Measurements from ENCODE around the gene WDR45B.

- TF ChIP-seq POLR2A (IDR thresholded peaks at IDR 0.05) (no peak), CTCF (IDR thresholded peaks at IDR 0.05) (no peak)
Observed at GRCh38 chr17:82577300-82577699, 70.9 kb downstream of the WDR45B start.

All from body of pancreas (tissue), 4 donors.